Measurements from ENCODE around the gene AJAP1.

GRCh38 chr1:4724695-4725250, 70.4 kb downstream of the AJAP1 start:
- TF ChIP-seq CTCF (IDR thresholded peaks at IDR 0.05) = no peak
- no peak for TF ChIP-seq ZFX (IDR thresholded peaks at IDR 0.05; ENCODE audit: borderline replicate concordance)
